Upper lobe of left lung (tissue), 6 donors: ENCODE measurements around the gene PRKAB1. TPM values are rescaled to one million over a fixed set of nuclear protein-coding genes. Genes with fewer than 3 reads are reported as not detected.
"Not testable (repeated sequence)": the region's sequence is repeated elsewhere in the genome, so short reads cannot be mapped to it uniquely, and the experiment has no call there.

Experiments used
- ATAC-seq, 2 donors: fragments of 200-7000 bp; cut with Tn5 transposase; one replicate each; pipeline ENCODE4 v1.9.1; 2022; ENCODE audit warnings: mild to moderate bottlenecking in 2 of 2, moderate library complexity in 2 of 2; ENCODE audit not compliant: low FRiP score in 2 of 2
- DNase-seq, 2 donors: peaks; one replicate each; pipeline ENCODE4 v3.0.0-alpha.2; 2019 to 2020
- H3K27ac ChIP-seq, 4 donors: fragments of 200-600 bp; sonication (generic); one replicate each; pipeline ENCODE4 v1.5.1; 2016 to 2019
- H3K27me3 ChIP-seq, 4 donors: fragments of 200-600 bp; sonication (generic); one replicate each; pipeline ENCODE4 v1.5.1; 2017 to 2019
- H3K36me3 ChIP-seq, 4 donors: fragments of 200-600 bp; sonication (generic); one replicate each; pipeline ENCODE4 v1.5.1; 2016 to 2019
- H3K4me1 ChIP-seq, 4 donors: fragments of 200-600 bp; sonication (generic); one replicate each; pipeline ENCODE4 v1.5.1; 2018 to 2019
- H3K4me3 ChIP-seq, 4 donors: fragments of 200-600 bp; sonication (generic); one replicate each; pipeline ENCODE4 v1.5.1; 2017 to 2019; ENCODE audit warnings: mild to moderate bottlenecking in 2 of 4, moderate library complexity in 1 of 4
- H3K9me3 ChIP-seq, 4 donors: fragments of 200-600 bp; sonication (generic); one replicate each; pipeline ENCODE4 v1.5.1; 2018 to 2019
- CTCF ChIP-seq, 6 experiments: fragments of 450-650 bp in 4 of 6; fragments of 200-600 bp in 2 of 6; sonication (generic) in 2 of 6; IDR thresholded peaks; one replicate each; pipeline ENCODE4 v1.5.1; 2016 to 2019; ENCODE audit warnings: antibody characterized with exemption in 6 of 6
- EP300 ChIP-seq, 4 donors: sonication (generic); formaldehyde crosslinking; IDR thresholded peaks; one replicate each; pipeline ENCODE4 v1.5.1; 2017; ENCODE audit warnings: antibody characterized with exemption in 4 of 4, control low read depth in 2 of 4
- POLR2A ChIP-seq, 4 donors: fragments of 450-650 bp; IDR thresholded peaks; one replicate each; pipeline ENCODE4 v1.5.1; 2016 to 2017; ENCODE audit warnings: antibody characterized with exemption in 4 of 4, mild to moderate bottlenecking in 2 of 4
- POLR2AphosphoS5 ChIP-seq, 2 donors: sonication (generic); formaldehyde crosslinking; IDR thresholded peaks; one replicate each; pipeline ENCODE4 v1.5.1; 2017; ENCODE audit warnings: antibody characterized with exemption in 2 of 2
- WGBS, 2 donors: methylation state at CpG; one replicate each; pipeline ENCODE4 v1.1.5; 2017 to 2018; 5-methylcytosine and 5-hydroxymethylcytosine counted together
- total RNA-seq, 6 donors: library from RNA; depleted of rRNA in 4 of 6; stranded (reverse); fragments of >200 nt in 4 of 6; gene quantifications; one replicate each; pipeline versions ENCODE4 v1.1.0 to v1.2.1, GENCODE V29; 2016 to 2021
- donor health status: DM: no; HTN: no; CAD: no; lungs with moderate emphysema.
- donor health status: DM: no; HTN: yes; CAD: no; lungs with severe emphysema.

PRKAB1 gene
- total RNA-seq, 6 donors from 2014 or later = 44.2 to 90.3 (median 62.9) TPM

DNA sequence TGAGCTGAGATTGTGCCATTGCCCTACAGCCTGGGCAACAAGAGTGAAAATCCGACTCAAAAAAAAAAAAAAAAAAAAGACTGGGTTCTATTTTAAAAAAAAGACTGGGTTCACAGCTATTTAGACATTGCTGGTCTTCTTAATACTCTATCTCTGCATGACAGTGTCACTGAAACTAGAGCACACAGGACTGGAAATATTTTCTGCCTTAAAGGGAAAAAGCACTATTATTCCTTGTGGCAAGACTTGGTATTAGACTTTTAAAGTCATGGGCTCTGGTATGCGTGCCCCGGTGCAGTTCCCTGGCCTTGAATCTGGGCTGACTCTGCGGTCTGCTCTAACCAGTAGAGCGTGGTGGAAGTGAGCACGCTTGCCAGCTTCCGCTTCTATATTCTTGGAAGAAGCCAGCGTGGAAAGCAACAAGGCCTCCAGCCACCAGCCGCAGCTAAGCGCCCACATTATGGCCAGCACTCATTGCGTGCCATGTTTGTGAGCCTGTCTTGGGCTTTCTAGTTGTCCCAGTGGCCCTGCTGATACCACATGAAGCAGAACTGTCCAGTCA lies 31.3 kb downstream of the PRKAB1 start:
- 94 to 95% methylated on average over 7 to 11 of the region's 11 CpGs for WGBS, 2 donors
- Histone ChIP-seq H3K9me3 (no peaks in the 10 kb centered on the region), H3K4me1 (peaks cover 0 to 3% (median under 1%) of the 10 kb centered on the region in 4 donors), H3K27ac (no peak overlapping the region), H3K27me3 (no peaks in the 10 kb centered on the region), H3K4me3 (no peak overlapping the region), H3K36me3 (peaks cover 0 to 14% (median 6%) of the 10 kb centered on the region in 4 donors)
- no peak for TF ChIP-seq EP300 (IDR thresholded peaks at IDR 0.05)
- no peak for TF ChIP-seq POLR2A (IDR thresholded peaks at IDR 0.05)
- no peak for TF ChIP-seq POLR2AphosphoS5 (IDR thresholded peaks at IDR 0.05)
- TF ChIP-seq CTCF (IDR thresholded peaks at IDR 0.05) = no peak
- no peak for DNase-seq
- no peak for ATAC-seq

- DNase-seq = no peak
- no peaks in the 10 kb centered on the region for H3K9me3 ChIP-seq
- no peaks in the 10 kb centered on the region for H3K4me1 ChIP-seq
- H3K36me3 ChIP-seq = peaks cover 0 to 14% (median 6%) of the 10 kb centered on the region in 4 donors
- WGBS, 2 donors = 87 to 96% methylated on average over 6 of the region's 6 CpGs
- no peaks in the 10 kb centered on the region for H3K27me3 ChIP-seq
- H3K4me3 ChIP-seq = no peak overlapping the region
- TF ChIP-seq EP300 (IDR thresholded peaks at IDR 0.05) = no peak
- no peak for TF ChIP-seq CTCF (IDR thresholded peaks at IDR 0.05)
- TF ChIP-seq POLR2AphosphoS5 (IDR thresholded peaks at IDR 0.05) = no peak
- no peak for TF ChIP-seq POLR2A (IDR thresholded peaks at IDR 0.05)
- no peak for ATAC-seq
- no peak overlapping the region for H3K27ac ChIP-seq
Measured at GRCh38 chr12:119700078-119700477, 32.1 kb downstream of the PRKAB1 start.

DNA sequence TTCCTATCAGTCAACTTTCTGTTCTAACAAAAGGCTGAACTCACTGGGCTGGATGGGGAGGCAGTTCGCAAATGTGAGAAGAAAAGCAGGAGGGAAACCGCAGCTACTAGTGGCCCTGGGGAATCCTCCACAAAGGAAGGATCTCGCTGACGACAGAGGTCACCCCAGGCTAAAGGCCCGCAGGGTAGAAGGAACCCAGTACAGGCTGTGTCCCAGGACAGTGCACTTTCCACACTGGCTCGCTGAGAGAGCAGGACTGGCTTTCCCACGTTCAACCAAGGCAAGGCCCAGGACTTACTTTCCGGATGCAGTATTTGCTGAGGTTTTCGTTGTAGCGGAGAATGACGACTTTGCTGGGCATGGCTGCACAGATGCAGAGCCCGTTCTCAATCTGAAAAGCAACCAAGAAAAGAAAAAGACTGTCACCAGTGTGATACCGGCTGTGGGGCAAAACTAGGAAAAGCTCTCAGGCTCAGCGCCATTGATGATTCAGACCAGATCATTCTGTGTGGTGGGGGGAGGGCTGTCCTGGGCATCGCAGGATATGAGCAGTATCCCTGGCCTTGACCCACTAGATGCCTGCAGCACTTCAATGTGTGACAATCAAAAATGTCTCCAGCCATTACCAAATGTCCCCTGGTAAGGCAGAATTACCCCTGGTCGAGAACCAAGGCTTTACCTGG lies 36.3 kb downstream of the PRKAB1 start:
- Histone ChIP-seq H3K36me3 (peaks cover 0 to 13% (median 4%) of the 10 kb centered on the region in 4 donors), H3K9me3 (no peaks in the 10 kb centered on the region), H3K27ac (no peak overlapping the region), H3K27me3 (no peaks in the 10 kb centered on the region), H3K4me3 (no peak overlapping the region), H3K4me1 (no peaks in the 10 kb centered on the region)
- ATAC-seq (no peak), DNase-seq (no peak)
- WGBS, 2 donors = 95 to 96% methylated on average over 16 of the region's 16 CpGs
- TF ChIP-seq CTCF (IDR thresholded peaks at IDR 0.05) = no peak

DNA sequence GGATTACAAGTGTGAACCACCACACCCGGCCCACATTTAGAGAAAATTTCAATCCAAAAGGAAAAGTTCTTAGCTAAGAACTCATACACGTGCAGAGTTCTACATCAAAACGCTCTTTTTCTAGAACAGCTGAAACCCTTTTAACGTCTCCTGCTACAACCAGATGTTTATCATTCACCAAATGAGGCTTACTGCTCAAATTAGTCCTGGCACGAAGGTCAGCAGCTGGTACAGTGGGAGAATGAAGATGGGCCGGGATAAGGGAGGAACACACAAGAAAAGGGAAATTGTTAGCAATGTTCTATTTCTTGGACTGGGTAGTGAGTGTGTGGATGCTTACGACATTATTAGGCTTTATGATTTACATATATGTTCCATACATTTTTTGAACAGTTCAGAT lies 37.2 kb downstream of the PRKAB1 start:
- Histone ChIP-seq H3K9me3 (no peaks in the 10 kb centered on the region), H3K27me3 (no peaks in the 10 kb centered on the region), H3K4me1 (peaks cover 0 to 6% (median 0%) of the 10 kb centered on the region in 4 donors), H3K36me3 (peaks cover 0 to 13% (median 4%) of the 10 kb centered on the region in 4 donors), H3K4me3 (no peak overlapping the region), H3K27ac (no peak overlapping the region)
- WGBS, 2 donors = 81 to 85% methylated on average over 7 of the region's 7 CpGs
- ATAC-seq (no peak), DNase-seq (no peak)
- no peak for TF ChIP-seq POLR2A (IDR thresholded peaks at IDR 0.05)
- TF ChIP-seq CTCF (IDR thresholded peaks at IDR 0.05) = no peak

- H3K9me3 ChIP-seq, H3K27me3 ChIP-seq, H3K27ac ChIP-seq, H3K4me1 ChIP-seq, DNase-seq, ATAC-seq, H3K4me3 ChIP-seq: not testable (repeated sequence)
- WGBS, 2 donors = 40 to 92% methylated on average over 1 of the region's 1 CpG
- peaks cover 0 to 10% (median under 1%) of the 10 kb centered on the region in 4 donors for H3K36me3 ChIP-seq
Measured at GRCh38 chr12:119706427-119706826, 38.5 kb downstream of the PRKAB1 start.
